GM18499 (cell line): Measurements from ENCODE around the gene RRP36.

Experiments
- ATAC-seq: cut with Tn5 transposase; IDR thresholded peaks from one replicate; pipeline ENCODE4 v1.9.1; 2021; ENCODE audit warnings: moderate number of reproducible peaks; ENCODE audit not compliant: insufficient read depth, unreplicated experiment

RRP36 gene

DNA sequence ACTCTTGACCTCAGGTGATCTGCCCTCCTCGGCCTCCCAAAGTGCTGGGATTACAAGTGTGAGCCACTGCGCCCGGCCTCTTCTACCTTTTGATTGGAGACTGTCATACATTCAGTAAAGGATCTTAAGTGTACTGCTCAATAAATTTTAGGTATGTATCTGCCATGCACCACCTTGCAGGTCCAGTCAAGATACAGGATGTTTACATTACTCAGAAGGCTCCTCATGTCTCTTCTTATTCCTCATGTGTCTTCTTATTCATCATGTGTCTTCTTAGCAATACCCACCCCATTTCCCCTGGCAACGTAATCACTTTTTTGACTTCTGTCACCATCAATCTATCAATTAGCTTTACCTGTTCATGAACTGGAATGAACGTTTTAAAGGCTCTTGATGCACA, 15.6 kb upstream of the RRP36 start:
- ATAC-seq = no peak

DNA sequence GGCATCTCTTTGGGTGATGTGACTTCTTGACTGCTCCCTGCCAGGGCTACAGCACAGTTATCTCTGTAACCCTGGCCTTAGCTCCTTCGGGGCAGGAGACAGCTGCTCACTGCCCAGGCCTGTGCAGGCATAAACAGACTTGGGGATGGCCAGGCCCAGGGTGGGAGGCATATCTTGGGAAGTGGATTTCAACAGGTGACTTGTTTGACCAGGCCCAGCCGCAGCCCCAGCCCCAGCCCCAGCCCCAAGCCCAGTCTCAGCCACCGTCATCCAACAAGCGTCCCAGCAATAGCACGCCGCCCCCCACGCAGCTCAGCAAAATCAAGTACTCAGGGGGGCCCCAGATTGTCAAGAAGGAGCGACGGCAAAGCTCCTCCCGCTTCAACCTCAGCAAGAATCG, 15.2 kb upstream of the RRP36 start:
- no peak for ATAC-seq

GRCh38 chr6:43007126-43007525, 14.3 kb upstream of the RRP36 start:
- ATAC-seq = no peak

GRCh38 chr6:43009124-43009523, 12.3 kb upstream of the RRP36 start:
- ATAC-seq = no peak

DNA sequence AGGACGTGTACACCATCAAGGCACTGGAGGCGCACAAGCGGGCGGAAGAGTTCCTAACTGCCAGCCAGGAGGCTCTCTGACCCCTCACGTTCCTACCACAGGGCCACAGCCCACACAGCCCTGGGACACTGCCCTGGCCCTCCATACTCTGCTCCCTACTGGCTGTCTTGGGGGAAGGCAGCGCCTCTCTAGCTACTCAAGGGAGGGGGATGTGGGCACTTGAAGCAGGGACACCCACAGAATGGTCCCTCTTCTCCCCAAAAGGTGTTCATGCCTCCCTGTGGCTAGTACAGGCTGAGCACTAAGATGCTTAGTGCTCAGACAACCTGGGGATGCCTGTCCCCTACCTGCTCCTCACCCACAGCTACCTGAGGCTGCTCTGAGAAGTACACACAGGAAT, 10.2 kb upstream of the RRP36 start:
- ATAC-seq = no peak

- ATAC-seq = no peak
Observed at GRCh38 chr6:43012364-43012763, 9.1 kb upstream of the RRP36 start.

GRCh38 chr6:43013097-43013842, 8.2 kb upstream of the RRP36 start:
- no peak for ATAC-seq

DNA sequence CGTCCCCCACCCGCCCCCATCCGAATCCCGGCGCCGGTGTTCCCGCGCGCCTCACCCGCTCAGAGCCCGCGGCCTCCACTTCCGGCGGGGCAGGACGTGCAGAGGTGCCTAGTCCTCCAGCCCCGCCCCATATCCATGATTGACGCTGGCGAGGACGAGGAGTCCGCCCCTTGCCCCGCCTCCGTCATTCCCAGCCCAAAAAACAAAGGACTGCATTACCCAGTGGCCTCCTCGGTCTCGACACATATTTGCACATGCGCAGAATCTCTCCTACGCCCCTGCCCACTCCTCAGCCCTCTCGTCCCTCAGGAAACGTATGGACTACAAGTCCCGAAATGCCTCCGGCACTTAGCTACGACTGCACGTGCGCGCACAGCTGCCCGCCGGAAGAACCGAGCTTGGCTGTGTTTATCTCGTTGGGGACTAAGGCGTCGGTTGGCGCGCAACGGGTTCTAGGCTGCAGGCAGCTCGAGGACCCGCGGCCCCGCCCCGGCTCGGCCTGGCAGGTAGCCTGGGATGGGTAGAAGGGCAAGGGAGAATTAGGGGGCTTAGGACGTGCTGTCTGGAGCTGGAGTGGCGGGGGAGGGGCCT, 7.5 kb upstream of the RRP36 start, which contains the start of the genes KLHDC3 and MEA1:
TSS of gene KLHDC3 (plus strand) at position 407 of the 591 bp plus-strand sequence. CDS start 2,944 bp downstream, outside the sequence.
TSS of gene MEA1 (minus strand) at position 104 of the 591 bp plus-strand sequence. CDS start 133 bp downstream, outside the sequence.
- peak; percentile 73 for ATAC-seq

DNA sequence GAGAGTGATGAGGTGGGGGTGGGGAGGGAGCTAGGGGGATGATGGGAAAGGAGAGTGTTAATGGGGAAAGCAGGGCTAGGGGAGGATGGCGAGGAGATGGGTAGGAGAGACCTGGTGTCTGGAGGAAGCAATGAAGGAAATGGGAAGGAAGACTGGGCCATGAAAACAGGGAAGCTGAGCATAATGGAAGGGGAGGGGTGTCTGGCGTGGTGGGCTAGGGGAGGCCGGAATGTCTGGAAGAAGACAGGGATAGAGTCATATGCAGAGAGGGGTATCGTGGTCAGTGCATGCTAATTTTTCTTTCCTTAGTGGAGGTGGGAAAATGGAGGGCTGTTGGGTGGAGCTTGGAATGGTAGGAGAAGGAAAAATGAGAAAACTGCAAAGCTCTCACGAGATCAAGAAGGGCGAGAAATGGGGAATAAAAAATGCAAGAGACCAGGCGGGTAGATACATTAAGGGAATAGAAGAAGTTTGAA, 7.0 kb upstream of the RRP36 start:
- no peak for ATAC-seq

DNA sequence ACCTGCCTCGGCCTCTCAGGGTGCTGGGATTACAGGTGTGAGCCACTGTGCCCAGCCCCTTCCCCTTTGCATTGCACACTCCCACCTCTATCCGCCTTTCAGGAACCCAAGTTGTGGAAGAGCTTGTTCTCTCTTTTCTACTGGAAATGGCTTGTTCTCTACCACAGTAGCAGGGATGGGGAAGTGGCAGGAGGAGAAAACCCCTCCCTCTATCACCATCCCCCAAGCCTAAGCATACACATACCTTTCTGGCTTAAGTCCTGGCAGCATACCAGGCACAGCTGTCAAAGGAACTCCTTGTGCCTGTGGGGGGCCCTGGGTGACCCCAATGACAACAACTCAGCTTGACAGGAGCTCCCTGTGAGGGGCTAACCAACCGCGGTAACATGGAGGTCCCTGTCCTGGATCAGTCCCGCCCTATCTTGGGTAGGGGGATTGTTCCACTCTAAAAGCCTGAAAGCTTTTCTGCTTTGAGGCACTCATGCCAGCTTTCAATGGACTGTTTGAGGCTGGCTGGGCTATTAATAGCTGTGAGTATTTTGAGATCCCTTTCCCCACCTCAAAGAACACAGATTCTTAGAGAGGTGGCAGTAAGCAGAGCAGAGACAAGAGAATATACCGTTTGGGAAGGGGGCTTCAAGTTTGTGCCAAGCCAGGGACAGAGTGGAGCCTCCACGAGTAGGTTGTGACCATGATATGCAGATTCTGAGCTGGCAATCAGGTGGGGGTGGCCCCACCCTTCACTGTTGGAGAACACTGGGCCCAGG, 5.1 kb upstream of the RRP36 start:
- ATAC-seq = no peak

- no peak for ATAC-seq
Observed at GRCh38 chr6:43016943-43017334, 4.5 kb upstream of the RRP36 start.

DNA sequence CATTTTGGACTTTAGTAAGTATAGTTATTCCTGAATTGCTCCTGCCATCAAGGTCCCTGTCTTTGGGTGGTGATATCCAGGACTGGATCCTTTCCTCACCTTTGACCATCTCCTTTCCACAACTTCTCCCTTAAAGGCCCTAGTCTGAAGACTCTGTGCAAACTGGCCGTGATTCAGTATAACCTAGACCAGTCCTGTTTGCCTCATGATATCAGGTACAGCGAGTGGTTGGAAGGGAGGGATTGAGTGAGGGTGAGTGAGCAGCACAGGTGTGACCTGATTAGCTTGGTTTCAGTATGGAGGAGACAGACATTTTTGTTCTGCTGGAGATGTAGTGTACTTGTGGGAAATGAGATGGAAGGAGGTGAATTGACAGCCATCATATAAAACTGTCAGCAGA, 2.3 kb upstream of the RRP36 start:
- ATAC-seq = no peak

DNA sequence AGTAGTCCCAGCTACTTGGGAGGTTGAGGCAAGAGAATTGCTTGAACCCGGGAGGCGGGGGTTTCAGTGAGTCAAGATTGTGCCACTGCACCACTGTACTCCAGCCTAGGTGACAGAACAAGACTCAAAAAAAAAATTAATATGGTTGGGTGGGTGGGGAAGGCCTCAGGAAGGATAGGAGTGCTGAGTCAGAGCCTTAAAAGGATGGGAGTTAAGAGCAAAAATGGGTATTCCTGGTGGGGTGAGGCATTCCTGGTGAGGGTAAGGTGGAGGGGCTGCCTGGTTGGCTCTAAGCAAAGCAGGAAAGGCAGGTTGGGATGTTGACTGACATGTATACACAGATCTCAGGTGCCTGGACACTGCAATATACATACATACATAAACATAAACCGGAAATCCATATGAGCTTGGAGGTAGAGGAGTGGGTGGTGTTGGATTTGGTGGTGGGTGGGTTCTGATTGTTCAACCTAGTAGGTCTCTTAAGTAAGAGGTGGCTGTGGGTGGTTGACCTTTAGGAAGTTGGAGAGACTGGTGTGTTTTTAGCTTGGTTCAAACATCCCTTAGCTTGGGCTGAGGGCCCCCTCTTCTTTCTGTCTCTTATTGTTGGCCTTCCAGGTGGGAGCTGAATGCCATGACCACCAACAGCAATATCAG, 1.2 kb upstream of the RRP36 start:
- ATAC-seq = no peak

- no peak for ATAC-seq
Observed at GRCh38 chr6:43020847-43021246, 576 bp upstream of the RRP36 start.

- no peak for ATAC-seq
Observed at GRCh38 chr6:43024436-43024835, 3.0 kb downstream of the RRP36 start.

DNA sequence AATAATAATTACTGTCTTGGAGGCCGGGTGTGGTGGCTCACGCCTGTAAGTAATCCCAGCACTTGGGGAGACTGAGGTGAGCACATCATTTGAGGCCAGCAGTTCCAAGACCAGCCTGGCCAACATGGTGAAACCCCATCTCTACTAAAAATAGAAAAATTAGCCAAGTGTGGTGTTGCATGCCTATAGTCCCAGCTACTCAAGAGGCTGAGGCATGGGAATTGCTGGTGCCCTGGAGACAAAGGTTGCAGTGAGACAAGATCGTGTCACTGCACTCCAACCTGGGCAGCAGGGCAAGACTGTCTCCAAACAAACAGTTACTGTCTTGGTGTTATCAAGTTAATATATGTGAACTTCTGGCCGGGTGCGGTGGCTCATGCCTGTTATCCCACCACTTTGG, 4.9 kb downstream of the RRP36 start:
- ATAC-seq = no peak

GRCh38 chr6:43029120-43029519, 7.7 kb downstream of the RRP36 start:
- ATAC-seq = no peak

GRCh38 chr6:43032326-43032725, 10.9 kb downstream of the RRP36 start:
- ATAC-seq = no peak

DNA sequence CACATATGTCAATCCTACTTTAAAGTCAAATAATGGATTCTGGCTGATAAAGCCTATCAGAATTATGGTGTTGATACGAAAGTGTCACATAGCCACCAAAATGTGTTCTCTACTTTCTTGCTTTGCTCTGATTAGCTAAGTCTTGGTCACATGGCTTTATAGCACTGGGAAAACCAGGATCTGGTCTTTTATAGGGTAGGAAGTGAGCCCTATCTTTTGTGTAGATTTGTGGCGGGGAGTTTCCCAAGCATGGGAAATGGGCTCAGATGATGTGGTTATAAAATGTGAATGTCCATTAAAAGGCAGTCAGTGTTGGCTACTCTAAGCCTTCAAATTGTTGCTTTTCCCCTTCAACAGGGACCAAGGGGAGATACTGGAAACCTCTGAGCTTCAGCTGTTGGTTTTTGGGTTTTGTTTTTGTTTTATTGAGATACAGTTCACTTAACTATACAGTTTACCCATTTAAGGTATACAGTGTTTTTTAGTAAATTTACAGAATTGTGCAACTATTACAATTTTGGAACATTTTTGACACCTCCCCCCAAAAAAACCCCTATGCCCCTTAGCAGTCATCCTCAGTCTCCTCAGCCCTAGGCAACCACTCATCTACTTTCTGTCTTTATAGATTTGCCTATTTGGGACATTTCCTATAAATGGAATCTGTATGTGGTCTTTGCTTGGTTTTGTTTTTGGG, 12.2 kb downstream of the RRP36 start:
- ATAC-seq = no peak

DNA sequence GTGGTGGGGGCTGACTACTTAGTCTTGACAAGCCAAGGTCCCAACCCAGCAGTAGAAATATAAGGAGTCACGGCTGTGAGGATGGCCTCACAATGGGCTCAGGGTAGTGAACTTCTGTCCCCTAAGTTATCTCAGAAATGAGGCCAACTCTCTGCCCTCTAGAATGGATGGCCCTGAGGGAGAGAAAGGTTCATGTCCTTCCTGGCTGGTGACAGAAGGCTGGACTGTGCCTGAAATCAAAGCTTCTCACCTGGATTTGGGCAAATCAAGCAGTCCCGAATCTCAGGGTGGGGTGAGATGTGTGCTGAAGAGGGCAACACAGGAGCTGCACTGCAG, 12.7 kb downstream of the RRP36 start:
- no peak for ATAC-seq
